ENCODE measurements around the gene RBP2.

RBP2 gene

DNA sequence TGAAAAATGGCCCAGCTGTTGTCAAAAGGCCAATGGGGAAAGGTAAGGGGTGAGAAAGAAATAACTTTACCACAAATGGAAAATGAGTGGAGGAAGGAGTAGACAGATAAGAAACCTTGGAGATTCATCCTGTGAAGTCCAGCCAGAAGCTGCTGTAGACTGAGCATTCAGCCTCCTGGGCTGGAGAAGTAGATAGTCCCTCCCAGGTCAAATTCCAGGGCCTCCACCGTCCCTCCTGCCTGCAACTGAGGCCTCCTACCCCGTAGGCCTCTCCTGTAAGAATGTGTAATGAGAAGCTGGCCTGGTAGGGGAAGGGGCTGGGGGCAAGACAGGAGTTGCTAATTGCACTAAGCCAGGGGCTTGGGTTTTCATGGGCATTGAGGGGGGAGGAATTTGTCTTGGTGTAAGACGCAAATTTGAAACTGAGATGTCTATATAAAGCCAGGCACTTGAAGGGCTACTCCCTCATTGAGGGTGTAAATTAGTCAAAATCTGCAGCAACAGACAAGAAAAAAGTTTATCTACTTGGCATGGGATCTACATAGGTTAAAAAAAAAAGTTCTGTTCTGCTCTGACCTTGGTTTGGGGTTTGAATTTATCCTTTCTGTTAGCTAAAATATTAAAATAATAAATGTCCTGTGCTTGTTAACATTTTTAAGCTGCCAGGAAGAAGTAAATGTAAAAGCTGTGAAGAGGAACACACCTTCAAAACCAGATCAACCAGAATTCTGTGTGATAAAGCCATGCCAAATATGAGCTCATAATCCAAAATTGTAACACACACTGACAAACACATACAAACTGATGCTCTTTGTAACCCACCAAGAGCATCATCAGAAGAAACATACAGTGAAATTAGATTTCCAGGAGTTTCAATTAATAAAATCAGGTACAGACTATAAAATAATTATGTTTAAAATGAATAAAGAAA, 1.7 kb upstream of the RBP2 start:
- DNase-seq: no peak

DNA sequence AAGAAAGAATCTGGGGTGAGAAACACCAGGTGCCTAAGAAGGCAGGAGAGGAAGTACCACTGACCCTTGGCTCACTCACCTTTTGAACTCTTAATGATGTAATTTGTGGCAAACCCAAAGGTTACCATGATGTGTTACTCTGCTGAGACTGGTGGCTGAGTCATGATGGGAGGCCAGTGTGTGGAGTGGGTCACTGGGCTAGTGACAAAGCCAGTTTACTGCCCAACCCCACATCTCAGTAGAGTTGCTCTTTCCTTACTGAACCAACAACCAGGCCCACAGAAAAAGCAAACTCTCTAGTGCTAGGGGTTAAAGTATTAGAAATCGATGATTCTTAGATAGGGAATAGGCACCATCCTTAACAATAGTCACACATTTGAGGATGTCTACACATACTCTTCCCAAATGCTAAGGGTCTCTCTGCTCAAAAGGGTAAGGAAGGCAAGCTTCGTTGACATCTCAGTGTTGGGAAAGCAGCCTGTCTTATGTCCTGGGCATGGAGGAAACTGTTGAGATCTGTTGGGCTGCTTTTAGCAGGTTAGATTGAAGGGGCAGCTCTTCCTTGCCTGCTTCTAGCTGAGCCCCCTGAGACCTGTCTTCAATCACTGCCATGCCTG, 3.1 kb downstream of the RBP2 start:
- DNase-seq: no peak

- no peak for DNase-seq
Measured at GRCh38 chr3:139472380-139473010, 3.8 kb downstream of the RBP2 start.

GRCh38 chr3:139470199-139470598, 6.1 kb downstream of the RBP2 start:
- DNase-seq: no peak

GRCh38 chr3:139468399-139468798, 7.9 kb downstream of the RBP2 start:
- no peak for DNase-seq

DNA sequence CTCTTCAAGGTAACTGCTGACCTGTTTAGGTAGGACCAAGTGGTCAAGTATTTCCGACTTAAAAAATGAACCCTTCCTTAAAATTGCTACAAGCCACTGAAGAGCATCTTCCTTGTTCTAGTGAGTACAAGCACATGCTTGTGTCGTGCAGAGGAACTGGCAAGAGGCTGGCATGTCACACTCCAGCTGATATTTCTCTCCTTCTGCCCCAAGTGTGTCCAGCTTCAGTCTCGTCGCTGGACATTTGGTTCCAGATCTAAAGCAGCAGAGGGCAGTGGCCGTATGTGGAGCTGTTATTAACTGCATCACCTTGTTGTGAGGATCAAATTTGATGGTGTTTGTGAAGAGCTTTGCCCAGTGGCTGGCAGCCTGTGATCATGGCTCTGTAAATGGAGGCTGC, 10.0 kb downstream of the RBP2 start:
- DNase-seq: no peak

DNA sequence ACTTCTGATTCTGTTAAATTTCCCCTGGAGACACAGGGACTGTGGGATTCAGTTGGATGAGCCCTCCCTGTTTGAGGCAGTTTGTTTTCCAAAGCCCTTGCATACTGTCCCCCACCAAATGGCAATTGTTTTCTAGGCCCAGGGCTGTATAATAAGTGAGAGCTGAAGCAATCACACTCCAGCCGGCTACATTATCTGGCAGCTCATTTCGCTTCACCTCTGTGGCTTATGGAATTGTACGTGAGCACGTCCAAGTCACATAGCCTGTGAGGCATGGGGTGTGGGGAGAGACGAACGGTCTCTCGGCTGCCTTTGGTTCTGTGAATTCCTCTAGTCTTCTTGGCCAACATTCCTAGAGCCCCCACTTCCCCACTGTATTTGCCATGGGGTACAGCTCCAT, 10.7 kb downstream of the RBP2 start:
- no peak for DNase-seq

GRCh38 chr3:139463466-139463865, 12.8 kb downstream of the RBP2 start:
- DNase-seq: no peak

DNA sequence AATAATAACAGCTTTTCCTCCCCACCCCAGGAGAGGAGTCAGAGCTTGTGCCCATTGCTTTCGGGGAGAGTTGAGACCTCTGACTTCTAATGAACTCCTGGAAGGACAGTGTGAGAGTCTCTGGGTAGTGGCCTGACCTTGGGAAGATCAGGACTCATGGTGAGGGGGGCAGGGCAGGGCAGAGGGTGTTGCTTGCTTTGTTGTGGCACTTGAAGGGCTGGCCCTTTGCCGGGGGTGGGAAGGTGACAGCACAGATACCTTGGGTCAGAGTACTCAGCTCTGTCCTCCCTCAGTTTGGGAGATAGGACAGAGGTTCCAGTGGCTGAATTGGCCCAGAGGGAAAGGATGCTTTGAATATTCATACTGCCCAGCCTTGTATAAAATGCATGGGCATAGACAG, 15.8 kb downstream of the RBP2 start:
- no peak for DNase-seq

DNA sequence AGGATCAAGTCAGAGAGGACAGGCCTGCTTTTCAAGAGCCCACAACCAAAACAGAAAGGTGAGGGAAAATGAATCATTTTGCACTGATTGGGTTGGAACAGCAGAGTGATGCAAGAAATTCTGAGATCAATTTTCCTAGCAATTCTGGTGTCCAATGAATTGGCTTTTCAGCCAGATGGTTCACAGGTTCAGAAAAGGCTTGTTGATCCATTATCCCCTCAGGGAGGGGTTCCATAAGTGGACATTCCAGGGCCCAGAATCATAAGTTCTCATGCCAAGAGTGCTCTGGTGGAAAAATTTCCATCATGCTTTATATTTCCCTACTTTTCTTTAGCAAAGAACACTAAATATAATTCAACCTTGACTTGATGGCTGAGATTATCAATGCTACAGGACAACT, 16.2 kb downstream of the RBP2 start:
- no peak for DNase-seq

DNA sequence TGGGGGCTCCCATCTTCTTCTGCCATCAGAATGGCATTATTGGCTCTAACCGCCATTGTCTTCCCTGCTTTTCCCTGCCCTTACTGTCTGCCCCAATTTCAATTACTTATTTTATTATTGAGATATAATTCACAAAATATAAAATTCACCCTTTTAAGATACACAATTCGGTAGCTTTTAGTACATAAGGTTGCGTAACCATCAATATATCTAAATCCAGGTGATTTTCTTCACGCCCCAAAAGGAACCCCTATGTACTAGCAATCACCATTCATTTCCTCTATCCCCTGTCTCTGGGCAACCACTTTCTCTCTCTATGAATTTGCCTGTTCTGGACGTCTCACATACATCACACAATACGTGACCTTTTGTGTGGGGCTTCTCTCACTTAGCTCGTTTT, 18.0 kb downstream of the RBP2 start:
- no peak for DNase-seq

DNA sequence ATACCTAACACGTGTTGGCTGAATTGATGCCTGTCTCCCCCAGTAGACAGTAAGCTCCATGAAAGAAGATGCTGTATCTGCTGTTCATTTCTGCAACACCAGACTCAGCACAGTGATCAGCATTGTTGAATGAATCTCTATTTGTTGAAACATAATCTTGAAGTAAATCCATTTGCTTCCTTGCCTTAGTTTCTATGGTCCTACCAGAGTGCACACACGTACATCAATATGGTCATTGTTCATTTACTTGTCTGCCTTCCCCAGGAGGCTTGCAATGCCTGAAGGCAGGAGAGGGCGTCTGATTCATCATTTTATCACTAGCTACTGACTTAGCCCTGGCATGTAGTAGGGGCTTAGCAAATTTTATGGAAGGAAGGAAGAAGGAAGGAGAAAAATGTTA, 19.2 kb downstream of the RBP2 start:
- DNase-seq: no peak

DNA sequence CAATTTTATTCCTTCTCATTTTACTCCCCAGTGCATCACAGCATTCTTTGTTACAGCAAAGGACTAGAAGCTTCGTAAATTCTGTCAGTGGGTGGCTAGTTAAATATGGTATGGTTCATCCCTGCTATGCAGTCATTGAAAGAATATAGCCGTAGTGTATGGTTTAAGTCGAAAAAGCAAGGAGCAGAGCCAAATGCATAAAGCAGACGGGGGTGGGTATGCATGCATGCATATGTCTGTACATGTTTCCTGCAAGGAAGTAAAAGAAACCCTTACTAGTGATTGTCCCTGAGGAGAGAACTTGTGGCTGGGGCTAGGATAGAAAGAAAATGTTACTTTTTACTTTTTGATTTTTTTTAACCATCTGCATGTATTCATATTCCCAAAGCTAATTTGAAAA, 19.9 kb downstream of the RBP2 start:
- DNase-seq: no peak

- no peak for DNase-seq
Measured at GRCh38 chr3:139455855-139456254, 20.5 kb downstream of the RBP2 start.

DNA sequence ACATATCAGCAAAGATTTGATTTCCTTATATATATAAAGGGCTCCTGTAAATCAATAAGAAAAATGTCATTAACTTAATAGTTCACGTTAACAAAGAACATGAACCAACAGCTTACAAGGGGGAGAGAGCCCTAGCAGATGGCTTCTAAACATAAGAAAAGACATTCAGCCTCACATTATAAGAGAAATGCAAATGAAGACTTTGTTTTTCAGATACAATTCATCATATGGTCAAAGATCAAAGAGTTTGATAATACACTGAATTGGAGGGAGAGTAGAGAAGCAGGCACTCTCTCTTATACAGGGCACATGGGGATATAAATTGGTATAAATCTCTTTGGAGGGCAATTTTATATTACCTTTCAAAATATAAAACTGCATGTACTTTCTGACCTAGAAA, 21.1 kb downstream of the RBP2 start:
- no peak for DNase-seq

DNA sequence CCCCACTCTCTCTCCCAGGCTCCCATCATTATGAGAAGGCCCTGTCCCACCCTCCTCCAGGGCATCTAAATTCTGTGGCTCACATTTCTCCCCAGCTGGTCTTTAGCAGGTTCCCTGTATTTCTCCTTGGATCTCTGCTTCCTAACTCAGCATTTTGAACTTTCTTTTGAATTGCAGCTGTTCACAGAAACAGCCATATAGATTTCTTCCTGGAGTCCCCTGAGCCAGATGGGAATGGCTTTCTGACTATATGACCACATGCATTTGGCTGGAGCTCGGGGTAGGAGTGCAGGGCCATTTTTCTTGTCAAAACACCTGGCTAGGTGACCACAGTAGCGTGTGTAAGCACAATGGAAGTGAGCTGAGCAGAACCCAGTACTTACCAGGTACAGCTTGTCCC, 22.0 kb downstream of the RBP2 start:
- no peak for DNase-seq

DNA sequence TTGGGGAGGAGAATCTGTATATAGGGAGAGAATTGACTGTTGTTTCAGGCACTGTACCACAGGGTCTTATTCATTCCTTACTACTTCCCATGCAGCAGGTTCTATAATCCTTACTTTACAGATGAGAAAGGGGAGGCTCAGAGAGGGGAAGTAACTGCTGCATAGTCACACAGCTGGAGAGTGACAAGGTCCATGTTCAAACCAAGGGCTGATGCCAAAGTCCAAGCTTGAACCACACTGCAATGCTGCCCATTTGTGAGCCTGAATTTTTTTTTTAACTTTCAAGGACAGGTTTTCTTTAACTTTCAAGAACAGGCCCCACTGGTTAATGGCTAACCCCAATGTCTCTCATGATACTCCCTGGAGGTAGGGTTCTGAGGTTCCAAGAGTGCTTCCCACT, 26.2 kb downstream of the RBP2 start:
- DNase-seq: no peak

- no peak for DNase-seq
Measured at GRCh38 chr3:139449566-139449965, 26.8 kb downstream of the RBP2 start.

DNA sequence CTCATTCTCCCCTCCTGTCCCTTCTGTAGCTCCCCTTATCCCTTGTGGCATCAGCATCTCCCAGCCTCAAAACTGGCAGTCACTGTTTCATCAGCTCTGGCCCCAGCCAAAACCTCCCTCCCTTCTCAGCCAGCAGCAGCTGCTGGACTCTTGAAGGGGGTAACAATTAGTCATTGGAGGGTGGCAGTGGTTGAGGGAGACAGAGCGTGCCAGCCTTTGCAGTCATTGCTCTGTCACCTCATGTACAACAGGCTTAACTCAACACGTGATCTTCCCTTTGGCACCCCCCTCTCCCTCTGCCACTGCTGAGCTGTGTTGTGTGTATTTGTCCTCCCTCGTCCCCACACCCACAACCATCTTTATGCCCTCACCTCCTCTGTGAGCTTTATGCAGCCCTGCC, 28.2 kb downstream of the RBP2 start:
- DNase-seq: no peak

- DNase-seq: no peak
Measured at GRCh38 chr3:139447486-139447885, 28.8 kb downstream of the RBP2 start.

- DNase-seq: no peak
Measured at GRCh38 chr3:139444446-139444845, 31.9 kb downstream of the RBP2 start.

- DNase-seq: no peak
Measured at GRCh38 chr3:139443186-139443585, 33.1 kb downstream of the RBP2 start.

- DNase-seq: no peak
Measured at GRCh38 chr3:139441656-139442055, 34.7 kb downstream of the RBP2 start.

Measured in amniotic stem cell (primary cell).